22Rv1 (cell line): Measurements from ENCODE around the gene PRH2.

Source experiments
- H3K27ac ChIP-seq: fragments of 450-650 bp; 2 replicates; pipeline ENCODE4 v1.5.1; 2017
- CTCF ChIP-seq: fragments of 450-650 bp; IDR thresholded peaks from 2 replicates; pipeline ENCODE4 v1.5.1; 2017; ENCODE audit warnings: mild to moderate bottlenecking
- ZFX ChIP-seq: fragments of 450-650 bp; IDR thresholded peaks from 2 replicates; pipeline ENCODE4 v1.6.1; 2017; ENCODE audit warnings: antibody characterized with exemption, borderline replicate concordance

The PRH2 gene

GRCh38 chr12:10939163-10939562 is 10.1 kb downstream of the PRH2 start, which contains the start of gene TAS2R14:
Gene TAS2R14 (minus strand): TSS chr12:10939263. CDS start chr12:10939207, 56 bp downstream.
- no peak for TF ChIP-seq CTCF
- TF ChIP-seq ZFX, result no peak
- H3K27ac ChIP-seq, result no peak within 1 kb of the TSS

- no peak overlapping the region for H3K27ac ChIP-seq
- no peak for TF ChIP-seq ZFX
- no peak for TF ChIP-seq CTCF
These were observed 11.4 kb downstream of the PRH2 start for GRCh38 chr12:10940389-10940788.

- TF ChIP-seq ZFX, result no peak
- no peak for TF ChIP-seq CTCF
- no peak overlapping the region for H3K27ac ChIP-seq
These were observed 12.3 kb downstream of the PRH2 start for GRCh38 chr12:10941369-10941768.

- no peak overlapping the region for H3K27ac ChIP-seq
- TF ChIP-seq CTCF (no peak), ZFX (no peak)
These were observed 13.0 kb downstream of the PRH2 start for GRCh38 chr12:10941916-10942607.

- no peak for TF ChIP-seq CTCF
- no peak for TF ChIP-seq ZFX
These were observed 14.1 kb downstream of the PRH2 start for GRCh38 chr12:10943167-10943566.

GRCh38 chr12:10952645-10953044 is 23.6 kb downstream of the PRH2 start:
- no peak for TF ChIP-seq ZFX
- TF ChIP-seq CTCF, result no peak
- H3K27ac ChIP-seq, result no peak overlapping the region

More at GRCh38 chr12:10943167-10943566, 14.1 kb downstream of the PRH2 start:
- H3K27ac ChIP-seq, result no peak overlapping the region

- TF ChIP-seq CTCF, result no peak
- no peak for TF ChIP-seq ZFX
- no peak overlapping the region for H3K27ac ChIP-seq
These were observed 27.0 kb downstream of the PRH2 start for GRCh38 chr12:10956085-10956484.
